Measurements from ENCODE around the gene EEA1.

The EEA1 gene

GRCh38 chr12:92779902-92780301, 149.2 kb downstream of the EEA1 start:
- H3K4me3 ChIP-seq (ENCODE audit: low read length), result no peak overlapping the region
- DNase-seq (ENCODE audit: low read depth), result no peak
- TF ChIP-seq CTCF (IDR thresholded peaks at IDR 0.05; ENCODE audit: insufficient read depth, low read depth, low read length, missing control alignments), result no peak

- no peak for TF ChIP-seq CTCF (IDR thresholded peaks at IDR 0.05; ENCODE audit: insufficient read depth, low read depth, low read length, missing control alignments)
- no peak overlapping the region for H3K4me3 ChIP-seq (ENCODE audit: low read length)
- no peak for DNase-seq (ENCODE audit: low read depth)
Measured at GRCh38 chr12:92778525-92778924, 150.6 kb downstream of the EEA1 start.

GRCh38 chr12:92775416-92775815, 153.7 kb downstream of the EEA1 start:
- H3K4me3 ChIP-seq (ENCODE audit: low read length), result no peak overlapping the region
- no peak for DNase-seq (ENCODE audit: low read depth)
- TF ChIP-seq CTCF (IDR thresholded peaks at IDR 0.05; ENCODE audit: insufficient read depth, low read depth, low read length, missing control alignments), result no peak

- no peak overlapping the region for H3K4me3 ChIP-seq (ENCODE audit: low read length)
- no peak for TF ChIP-seq CTCF (IDR thresholded peaks at IDR 0.05; ENCODE audit: insufficient read depth, low read depth, low read length, missing control alignments)
- DNase-seq (ENCODE audit: low read depth), result no peak
Measured at GRCh38 chr12:92771001-92771400, 158.1 kb downstream of the EEA1 start.

GRCh38 chr12:92769124-92769901, 159.8 kb downstream of the EEA1 start:
- H3K4me3 ChIP-seq (ENCODE audit: low read length), result no peak overlapping the region
- no peak for TF ChIP-seq CTCF (IDR thresholded peaks at IDR 0.05; ENCODE audit: insufficient read depth, low read depth, low read length, missing control alignments)

GRCh38 chr12:92765871-92766270, 163.2 kb downstream of the EEA1 start:
- TF ChIP-seq CTCF (IDR thresholded peaks at IDR 0.05; ENCODE audit: insufficient read depth, low read depth, low read length, missing control alignments), result no peak
- no peak for DNase-seq (ENCODE audit: low read depth)
- no peak overlapping the region for H3K4me3 ChIP-seq (ENCODE audit: low read length)

More at GRCh38 chr12:92769124-92769901, 159.8 kb downstream of the EEA1 start:
- DNase-seq (ENCODE audit: low read depth), result peak; percentile 43

DNA sequence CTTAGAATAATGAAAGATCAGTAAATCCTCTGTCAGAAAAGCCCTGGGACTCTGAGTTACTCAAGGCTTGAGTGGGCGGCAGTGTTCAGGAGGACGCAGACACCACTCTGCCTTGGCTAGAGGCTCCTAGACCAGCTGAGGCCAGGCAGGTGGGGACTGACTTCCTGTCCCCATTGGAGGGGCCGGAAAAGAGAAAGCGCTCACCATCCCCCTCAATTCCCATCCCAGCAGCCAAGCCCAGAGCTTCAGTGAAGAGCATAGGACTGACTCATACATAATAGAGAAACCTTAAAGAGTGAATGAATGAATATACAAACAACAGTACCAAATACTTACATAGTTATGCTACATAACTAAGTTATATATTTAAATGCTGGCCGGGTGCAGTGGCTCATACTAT, 164.3 kb downstream of the EEA1 start:
- no peak overlapping the region for H3K4me3 ChIP-seq (ENCODE audit: low read length)
- DNase-seq (ENCODE audit: low read depth), result no peak
- TF ChIP-seq CTCF (IDR thresholded peaks at IDR 0.05; ENCODE audit: insufficient read depth, low read depth, low read length, missing control alignments), result no peak

All from epithelial cell of esophagus (primary cell).